IMR-90 (cell line): Measurements from ENCODE around the gene PAPSS1. TPM values are rescaled to one million over a fixed set of nuclear protein-coding genes. Genes with fewer than 3 reads are reported as not detected.

Source experiments
- ATAC-seq: fragments of 200-7000 bp; cut with Tn5 transposase; 2 replicates; pipeline ENCODE4 v1.9.1; 2020; ENCODE audit warnings: low read depth, mild to moderate bottlenecking, moderate library complexity
- BruUV-seq: library from RNA; stranded (reverse); fragments of 400-500 nt; replicated peaks from 2 replicates; lab custom pipeline; 2021; lab: Mats Ljungman, UMichigan
- CTCF ChIA-PET: fragments of 300-600 bp; formaldehyde crosslinking; extraction: SDS; loops from one replicate; lab custom pipeline; 2021; ENCODE audit warnings: antibody characterized with exemption; lab: Yijun Ruan, JAX
- POLR2A ChIA-PET: fragments of 300-600 bp; sonication (Branson Sonifier 250); formaldehyde crosslinking; loops from one replicate; lab custom pipeline; 2022; ENCODE audit warnings: antibody characterized with exemption; ENCODE audit not compliant: unreplicated experiment; lab: Charles Lee
- DNase-seq: peaks from one replicate; pipeline ENCODE4 v3.0.0; 2013
- H2AFZ ChIP-seq: replicated peaks from 2 replicates; pipeline ENCODE3; 2013; ENCODE audit warnings: low read length, mild to moderate bottlenecking; ENCODE audit not compliant: poor library complexity
- H2AK5ac ChIP-seq: 2 replicates; pipeline ENCODE4 v1.6.1; 2013; ENCODE audit warnings: low read depth, low read length, inconsistent platforms
- H2AK9ac ChIP-seq: replicated peaks from 2 replicates; pipeline ENCODE3; 2013; ENCODE audit warnings: mild to moderate bottlenecking, low read depth, low read length, moderate library complexity; ENCODE audit not compliant: poor library complexity
- H2BK120ac ChIP-seq: 2 replicates; pipeline ENCODE4 v1.6.1; 2013; ENCODE audit warnings: low read depth, low read length, inconsistent platforms
- H2BK15ac ChIP-seq: 3 replicates; pipeline ENCODE4 v1.6.1; 2013; ENCODE audit warnings: low read depth, low read length, inconsistent platforms
- H2BK20ac ChIP-seq: 2 replicates; pipeline ENCODE4 v1.6.1; 2013; ENCODE audit warnings: low read depth, mild to moderate bottlenecking, inconsistent platforms, low read length, moderate library complexity
- H2BK5ac ChIP-seq: 2 replicates; pipeline ENCODE4 v1.6.1; 2013; ENCODE audit warnings: mild to moderate bottlenecking, low read depth, low read length, inconsistent platforms; ENCODE audit not compliant: poor library complexity, severe bottlenecking
- H3K14ac ChIP-seq: replicated peaks from 2 replicates; pipeline ENCODE4 v1.6.1; 2013; ENCODE audit warnings: low read depth, low read length, inconsistent platforms
- H3K18ac ChIP-seq: 2 replicates; pipeline ENCODE4 v1.6.1; 2013; ENCODE audit warnings: low read depth, low read length, control low read depth
- H3K23ac ChIP-seq: 2 replicates; pipeline ENCODE4 v1.6.1; 2013; ENCODE audit warnings: low read depth, low read length, inconsistent platforms
- H3K27ac ChIP-seq: 2 replicates; pipeline ENCODE4 v1.5.1; 2013; ENCODE audit warnings: mild to moderate bottlenecking, control low read depth, low read length; ENCODE audit not compliant: insufficient read depth
- H3K27me3 ChIP-seq: 2 replicates; pipeline ENCODE4 v1.6.1; 2013; ENCODE audit warnings: low read length; ENCODE audit not compliant: control insufficient read depth, insufficient read depth
- H3K36me3 ChIP-seq: 2 replicates; pipeline ENCODE4 v1.6.1; 2013; ENCODE audit warnings: low read length, mixed read lengths; ENCODE audit not compliant: control insufficient read depth, insufficient read depth
- H3K4ac ChIP-seq: 2 replicates; pipeline ENCODE4 v1.6.1; 2013; ENCODE audit warnings: low read depth, low read length, inconsistent platforms
- H3K4me1 ChIP-seq: 2 replicates; pipeline ENCODE4 v1.6.1; 2013; ENCODE audit warnings: low read length, mixed read lengths; ENCODE audit not compliant: control insufficient read depth, insufficient read depth
- H3K4me2 ChIP-seq: 2 replicates; pipeline ENCODE4 v1.6.1; 2013; ENCODE audit warnings: low read depth, mild to moderate bottlenecking, control low read depth, low read length, moderate library complexity
- H3K4me3 ChIP-seq: 2 replicates; pipeline ENCODE4 v1.5.1; 2013; ENCODE audit warnings: low read depth, mild to moderate bottlenecking, control low read depth, low read length, moderate library complexity; ENCODE audit not compliant: insufficient read depth
- H3K56ac ChIP-seq: 2 replicates; pipeline ENCODE4 v1.6.1; 2013; ENCODE audit warnings: low read length, inconsistent platforms; ENCODE audit not compliant: insufficient read depth; ENCODE audit errors: extremely low read depth
- H3K79me1 ChIP-seq, 2 experiments: 2 replicates each; pipeline ENCODE4 v1.6.1; 2013; ENCODE audit warnings: low read length in 2 of 2, inconsistent platforms in 1 of 2, low read depth in 1 of 2
- H3K9ac ChIP-seq: 2 replicates; pipeline ENCODE4 v1.6.1; 2013; ENCODE audit warnings: low read depth, low read length, control low read depth
- H3K9me1 ChIP-seq: 2 replicates; pipeline ENCODE4 v1.6.1; 2013; ENCODE audit warnings: low read length, inconsistent platforms; ENCODE audit not compliant: insufficient read depth
- H3K9me3 ChIP-seq: 2 replicates; pipeline ENCODE4 v1.6.1; 2013; ENCODE audit warnings: low read length; ENCODE audit not compliant: control insufficient read depth, insufficient read depth
- H4K20me1 ChIP-seq: 2 replicates; pipeline ENCODE4 v1.6.1; 2013; ENCODE audit warnings: low read length, inconsistent platforms; ENCODE audit not compliant: insufficient read depth
- H4K5ac ChIP-seq: 2 replicates; pipeline ENCODE4 v1.6.1; 2013; ENCODE audit warnings: mild to moderate bottlenecking, low read depth, low read length, control low read depth
- H4K8ac ChIP-seq, 2 experiments: 2 replicates each; pipeline ENCODE4 v1.6.1; 2013; ENCODE audit warnings: low read depth in 2 of 2, low read length in 2 of 2, control low read depth in 1 of 2, inconsistent platforms in 1 of 2
- H4K91ac ChIP-seq: 2 replicates; pipeline ENCODE4 v1.6.1; 2013; ENCODE audit warnings: low read depth, low read length, inconsistent platforms; ENCODE audit not compliant: insufficient read depth
- CEBPB ChIP-seq: IDR thresholded peaks from 2 replicates; pipeline ENCODE4 v1.6.1; 2012; ENCODE audit warnings: low read depth, low read length, improper control_type of control experiment
- MAFK ChIP-seq: IDR thresholded peaks from 2 replicates; pipeline ENCODE4 v1.6.1; 2012; ENCODE audit warnings: low read depth, low read length, improper control_type of control experiment
- WGBS, 2 experiments: methylation state at CpG; one replicate each; pipeline versions ENCODE4 v1.1.5 to v1.1.7; 2013; ENCODE audit warnings: missing lambda C conversion rate in 2 of 2; ENCODE audit not compliant: insufficient read length in 1 of 2; ENCODE audit errors: extremely low coverage in 2 of 2; 5-methylcytosine and 5-hydroxymethylcytosine counted together
- dilution Hi-C: fragments of 300-500 bp; cut with HindIII; formaldehyde crosslinking; loops from one replicate; pipeline ENCODE4 v1.14.3; 2018; ENCODE audit warnings: low sequenced_read_pairs; ENCODE audit not compliant: unreplicated experiment
- in situ Hi-C: fragments of 300-500 bp; cut with MboI; formaldehyde crosslinking; loops from 3 replicates; pipeline ENCODE4 v1.14.3; 2019; ENCODE audit warnings: low sequenced_read_pairs, inconsistent platforms, mixed read lengths
- intact Hi-C: fragments of 100-400 bp; cut with micrococcal nuclease; formaldehyde crosslinking; loops from 2 replicates; pipeline ENCODE4 v1.10.0; 2022
- polyA plus RNA-seq, 3 experiments: library from polyadenylated mRNA; depleted of rRNA; stranded (reverse); fragments of >200 nt; gene quantifications; 2 replicates each; pipeline ENCODE4 v1.2.3, GENCODE V29; 2012; ENCODE audit warnings: low replicate concordance in 1 of 3
- total RNA-seq: library from RNA; depleted of rRNA; stranded (reverse); fragments of >200 nt; gene quantifications from 2 replicates; pipeline ENCODE4 v1.2.3, GENCODE V29; 2012
- TF ChIP-seq, protein P1 (sequence below): conservative IDR thresholded peaks from 2 replicates; pipeline ENCODE4 v1.5.1; 2012; ENCODE audit warnings: mild to moderate bottlenecking, low read depth, low read length, improper control_type of control experiment
- TF ChIP-seq, protein P2 (sequence below): fragments of 150-350 bp; IDR thresholded peaks from 2 replicates; pipeline ENCODE4 v1.6.1; 2017; ENCODE audit warnings: mild to moderate bottlenecking, antibody characterized with exemption, low read length, low read depth

PAPSS1 gene
- total and polyA plus RNA-seq, 2 of the 4 experiments (the other 2 are of a cell fraction) = 71.8 to 82.8 TPM

- ChIA-PET POLR2A (no interaction called here), CTCF (interaction anchor here (0.5 kb wide), 1 partner anchor 33 kb away, joined by 3 read pairs; no protein-coding TSS in a partner anchor)
- no peaks in the 10 kb centered on the region for H3K4me1 ChIP-seq
- H4K8ac ChIP-seq = no peak overlapping the region
- TF ChIP-seq MAFK (no peak), CEBPB (no peak)
- TF ChIP-seq, protein P1, sequence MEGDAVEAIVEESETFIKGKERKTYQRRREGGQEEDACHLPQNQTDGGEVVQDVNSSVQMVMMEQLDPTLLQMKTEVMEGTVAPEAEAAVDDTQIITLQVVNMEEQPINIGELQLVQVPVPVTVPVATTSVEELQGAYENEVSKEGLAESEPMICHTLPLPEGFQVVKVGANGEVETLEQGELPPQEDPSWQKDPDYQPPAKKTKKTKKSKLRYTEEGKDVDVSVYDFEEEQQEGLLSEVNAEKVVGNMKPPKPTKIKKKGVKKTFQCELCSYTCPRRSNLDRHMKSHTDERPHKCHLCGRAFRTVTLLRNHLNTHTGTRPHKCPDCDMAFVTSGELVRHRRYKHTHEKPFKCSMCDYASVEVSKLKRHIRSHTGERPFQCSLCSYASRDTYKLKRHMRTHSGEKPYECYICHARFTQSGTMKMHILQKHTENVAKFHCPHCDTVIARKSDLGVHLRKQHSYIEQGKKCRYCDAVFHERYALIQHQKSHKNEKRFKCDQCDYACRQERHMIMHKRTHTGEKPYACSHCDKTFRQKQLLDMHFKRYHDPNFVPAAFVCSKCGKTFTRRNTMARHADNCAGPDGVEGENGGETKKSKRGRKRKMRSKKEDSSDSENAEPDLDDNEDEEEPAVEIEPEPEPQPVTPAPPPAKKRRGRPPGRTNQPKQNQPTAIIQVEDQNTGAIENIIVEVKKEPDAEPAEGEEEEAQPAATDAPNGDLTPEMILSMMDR = peak; percentile 33; the same call in 1 of the 2 replicates
- TF ChIP-seq, protein P2, sequence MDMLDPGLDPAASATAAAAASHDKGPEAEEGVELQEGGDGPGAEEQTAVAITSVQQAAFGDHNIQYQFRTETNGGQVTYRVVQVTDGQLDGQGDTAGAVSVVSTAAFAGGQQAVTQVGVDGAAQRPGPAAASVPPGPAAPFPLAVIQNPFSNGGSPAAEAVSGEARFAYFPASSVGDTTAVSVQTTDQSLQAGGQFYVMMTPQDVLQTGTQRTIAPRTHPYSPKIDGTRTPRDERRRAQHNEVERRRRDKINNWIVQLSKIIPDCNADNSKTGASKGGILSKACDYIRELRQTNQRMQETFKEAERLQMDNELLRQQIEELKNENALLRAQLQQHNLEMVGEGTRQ = no peak
- no peak overlapping the region for H3K9ac ChIP-seq
- no peak overlapping the region for H2AFZ ChIP-seq
- no peak overlapping the region for H2BK5ac ChIP-seq
- no peak overlapping the region for H4K91ac ChIP-seq
- H3K27ac ChIP-seq = no peak overlapping the region
- H3K4me2 ChIP-seq = no peak overlapping the region
- no peak for DNase-seq
- no peaks in the 10 kb centered on the region for H3K9me3 ChIP-seq
- H2AK9ac ChIP-seq = no peak overlapping the region
- no peaks in the 10 kb centered on the region for H3K36me3 ChIP-seq
- no peak overlapping the region for H3K4me3 ChIP-seq
- H3K4ac ChIP-seq = no peak overlapping the region
- H2BK20ac ChIP-seq = no peak overlapping the region
- intact Hi-C loops = loop anchor here (10.0 kb wide), 2 partner anchors 349 to 679 kb away; no protein-coding TSS in a partner anchor
- peaks cover 4% of the 10 kb centered on the region; the same call in 1 of the 2 replicates for H3K27me3 ChIP-seq
- no peak overlapping the region for H4K5ac ChIP-seq
- peak; percentile 67 for ATAC-seq
- no peaks in the 10 kb centered on the region for H3K79me1 ChIP-seq
- no peak overlapping the region for H2BK120ac ChIP-seq
- WGBS, 2 experiments = no CpG with 5 or more reads among the region's 3 CpGs
- H2BK15ac ChIP-seq = no peak overlapping the region
- H3K9me1 ChIP-seq = no peaks in the 10 kb centered on the region
- dilution Hi-C loops = no loop called here
- no peak overlapping the region for H3K23ac ChIP-seq
- no TSS peak for BruUV-seq
- no peak overlapping the region for H3K14ac ChIP-seq
- no peak overlapping the region for H3K56ac ChIP-seq
- no peak overlapping the region for H2AK5ac ChIP-seq
- in situ Hi-C loops = no loop called here
- no peaks in the 10 kb centered on the region for H4K20me1 ChIP-seq
- H3K18ac ChIP-seq = no peak overlapping the region
Observed at GRCh38 chr4:107734120-107734519, 14.1 kb upstream of the PAPSS1 start.
